Cardiac muscle cell (in vitro differentiated cells and primary cell): Measurements from ENCODE around the gene MARCHF3. TPM values are rescaled to one million over a fixed set of nuclear protein-coding genes. Genes with fewer than 3 reads are reported as not detected.

Experiments used
- DNase-seq, 2 donors: peaks; one replicate each; pipeline versions ENCODE4 v3.0.0 to v3.0.0-alpha.2; 2010 to 2017; ENCODE audit warnings: low read depth in 1 of 2, low spot score in 1 of 2
- H3K27ac ChIP-seq: fragments of 200-600 bp; sonication (generic); 2 replicates; pipeline ENCODE4 v1.5.1; 2016
- H3K27me3 ChIP-seq: fragments of 200-600 bp; sonication (generic); 2 replicates; pipeline ENCODE4 v1.6.0; 2016; ENCODE audit warnings: control low read depth
- H3K36me3 ChIP-seq: fragments of 200-600 bp; sonication (generic); 2 replicates; pipeline ENCODE4 v1.5.1; 2016; ENCODE audit warnings: control low read depth
- H3K4me1 ChIP-seq: fragments of 200-600 bp; sonication (generic); 2 replicates; pipeline ENCODE4 v1.8.1; 2017; ENCODE audit warnings: low read depth, mild to moderate bottlenecking, mixed run types
- H3K4me3 ChIP-seq: fragments of 200-600 bp; sonication (generic); 2 replicates; pipeline ENCODE4 v1.5.1; 2016; ENCODE audit warnings: mild to moderate bottlenecking
- H3K9me3 ChIP-seq: fragments of 200-600 bp; sonication (generic); 2 replicates; pipeline ENCODE4 v1.5.1; 2017; ENCODE audit warnings: low read depth, mild to moderate bottlenecking, control low read depth
- CTCF ChIP-seq: IDR thresholded peaks from 2 replicates; pipeline ENCODE4 v1.5.1; 2012; ENCODE audit warnings: low read depth, mild to moderate bottlenecking, low read length
- polyA plus RNA-seq: library from polyadenylated mRNA; unstranded; fragments of >200 nt; fragmentation: Nextera tagmentation; extraction: Ambion mirVana; gene quantifications from 2 replicates; pipeline ENCODE4 v1.2.1, GENCODE V29; 2016
- total RNA-seq: library from RNA; depleted of rRNA; stranded (reverse); fragments of >200 nt; gene quantifications from 2 replicates; pipeline ENCODE4 v1.2.3, GENCODE V29; 2016

The MARCHF3 gene
- total and polyA plus RNA-seq, 2 experiments from 2014 or later: 5.2 to 32.3 TPM

DNA sequence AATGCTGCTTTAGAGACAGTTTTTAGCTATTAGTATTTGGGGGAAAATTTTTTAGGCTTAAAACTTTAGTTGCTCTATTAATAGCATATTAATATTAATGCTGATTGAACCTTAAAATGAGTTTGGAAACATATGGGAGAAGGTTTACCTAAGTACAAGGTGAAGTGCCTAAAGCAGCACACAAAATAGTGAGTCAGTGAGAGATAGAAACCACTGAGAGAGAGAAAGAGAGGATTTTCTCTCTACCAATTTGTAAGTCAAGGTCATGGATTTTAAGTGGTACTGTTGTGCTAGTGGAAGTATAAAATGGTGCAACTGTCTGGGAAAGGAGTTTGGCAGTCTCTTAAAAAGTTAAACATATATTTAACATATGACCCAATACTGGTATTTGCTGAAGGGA lies 64.9 kb downstream of the MARCHF3 start:
- Histone ChIP-seq H3K4me1 (no peaks in the 10 kb centered on the region), H3K4me3 (no peak overlapping the region), H3K9me3 (no peaks in the 10 kb centered on the region), H3K27ac (no peak overlapping the region), H3K27me3 (no peaks in the 10 kb centered on the region), H3K36me3 (no peaks in the 10 kb centered on the region)
- DNase-seq: no peak
- no peak for TF ChIP-seq CTCF

DNA sequence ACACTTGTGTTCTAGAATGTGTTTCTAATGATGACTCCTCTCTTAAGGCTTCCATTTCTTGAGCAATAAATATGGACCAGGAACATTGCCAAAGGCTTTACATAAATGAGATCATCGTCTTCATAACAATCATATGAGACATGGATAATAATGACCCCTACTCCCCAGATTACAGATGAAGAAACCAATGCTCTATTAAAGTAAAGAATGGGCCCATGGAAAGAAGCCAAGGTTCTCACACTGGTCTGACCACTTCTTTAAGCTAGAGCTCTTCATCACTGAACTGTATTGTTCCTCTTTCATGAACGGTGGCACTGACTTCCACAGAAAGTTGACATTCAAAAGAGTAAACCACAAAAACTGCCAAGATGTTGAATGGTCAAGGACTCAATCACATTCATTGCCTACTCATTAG lies 65.3 kb downstream of the MARCHF3 start:
- Histone ChIP-seq H3K36me3 (no peaks in the 10 kb centered on the region), H3K27me3 (no peaks in the 10 kb centered on the region), H3K4me3 (no peak overlapping the region), H3K4me1 (no peaks in the 10 kb centered on the region), H3K27ac (no peak overlapping the region), H3K9me3 (no peaks in the 10 kb centered on the region)
- TF ChIP-seq CTCF: no peak
- DNase-seq: peak in 1 of 2 donors; percentile 90

- Histone ChIP-seq H3K36me3 (no peaks in the 10 kb centered on the region), H3K9me3 (no peaks in the 10 kb centered on the region), H3K4me1 (no peaks in the 10 kb centered on the region), H3K27ac (no peak overlapping the region), H3K4me3 (no peak overlapping the region), H3K27me3 (no peaks in the 10 kb centered on the region)
- no peak for DNase-seq
- TF ChIP-seq CTCF: no peak
Observed at GRCh38 chr5:126963822-126964375, 66.5 kb downstream of the MARCHF3 start.

DNA sequence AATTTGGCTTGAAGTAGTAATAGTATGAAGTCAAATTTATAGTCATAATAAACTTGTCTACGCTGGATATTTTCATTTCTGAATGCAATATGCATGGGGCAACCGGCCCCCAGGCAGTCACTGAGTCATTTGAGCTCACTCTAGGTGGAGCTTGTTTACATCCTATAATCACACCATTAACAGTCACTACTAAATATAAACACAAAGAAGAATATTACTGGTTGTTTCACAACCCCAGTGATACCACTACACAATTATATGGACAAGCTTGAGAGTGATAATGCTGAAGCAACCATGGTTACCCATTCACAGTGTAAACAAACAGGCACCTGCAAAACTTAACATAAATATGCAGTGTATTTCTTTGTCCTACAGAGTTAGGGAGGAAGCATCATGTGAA lies 68.7 kb downstream of the MARCHF3 start:
- no peaks in the 10 kb centered on the region for H3K36me3 ChIP-seq
- DNase-seq: no peak
- TF ChIP-seq CTCF: no peak
- no peaks in the 10 kb centered on the region for H3K4me1 ChIP-seq
- no peak overlapping the region for H3K4me3 ChIP-seq
- H3K27me3 ChIP-seq: no peaks in the 10 kb centered on the region
- H3K9me3 ChIP-seq: no peaks in the 10 kb centered on the region
- no peak overlapping the region for H3K27ac ChIP-seq

DNA sequence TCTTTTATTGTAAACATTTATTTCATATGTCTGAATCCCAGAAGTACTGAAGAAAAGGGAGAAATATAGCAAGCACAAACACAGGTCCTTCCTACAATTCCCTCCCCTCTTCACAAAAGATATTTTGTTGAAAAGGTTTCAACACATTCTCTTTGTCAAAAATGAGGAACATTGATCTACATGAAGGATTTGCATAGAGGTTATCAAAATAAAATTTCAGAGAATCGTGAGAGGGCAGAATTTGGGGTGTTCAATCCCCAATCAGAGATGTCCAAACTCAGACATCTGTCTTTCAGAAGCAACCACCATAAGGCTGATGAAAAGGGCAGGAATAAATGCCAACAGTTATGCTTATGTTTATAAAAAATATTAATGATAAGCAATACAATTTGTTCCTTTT lies 69.2 kb downstream of the MARCHF3 start:
- DNase-seq: no peak
- Histone ChIP-seq H3K4me1 (no peaks in the 10 kb centered on the region), H3K9me3 (no peaks in the 10 kb centered on the region), H3K27me3 (no peaks in the 10 kb centered on the region), H3K4me3 (no peak overlapping the region), H3K27ac (no peak overlapping the region), H3K36me3 (no peaks in the 10 kb centered on the region)
- no peak for TF ChIP-seq CTCF

DNA sequence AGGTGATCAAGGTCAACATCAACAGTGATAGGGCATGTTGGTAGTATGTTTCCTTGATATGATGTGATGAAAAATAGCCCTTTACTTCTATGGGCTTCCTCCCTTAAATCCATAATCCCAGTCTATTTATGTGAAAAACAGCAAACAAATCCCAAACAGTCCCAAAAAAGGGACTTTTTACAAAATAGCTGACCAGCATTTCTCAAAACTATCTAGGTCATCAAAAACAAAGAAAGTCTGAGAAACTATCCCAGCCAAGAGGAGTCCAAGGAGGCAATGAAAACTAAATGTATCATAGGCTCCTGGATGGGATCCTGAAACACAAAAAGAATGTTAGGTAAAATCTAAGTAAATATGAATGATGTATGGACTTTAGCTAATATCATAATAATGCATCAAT lies 71.2 kb downstream of the MARCHF3 start:
- TF ChIP-seq CTCF: no peak
- H3K36me3 ChIP-seq: no peaks in the 10 kb centered on the region
- DNase-seq: no peak
- no peaks in the 10 kb centered on the region for H3K9me3 ChIP-seq
- no peak overlapping the region for H3K4me3 ChIP-seq
- no peaks in the 10 kb centered on the region for H3K4me1 ChIP-seq
- no peaks in the 10 kb centered on the region for H3K27me3 ChIP-seq
- H3K27ac ChIP-seq: no peak overlapping the region
